Astrocyte (in vitro differentiated cells and primary cell): Measurements from ENCODE around the gene NT5C1B. TPM values are rescaled to one million over a fixed set of nuclear protein-coding genes. Genes with fewer than 3 reads are reported as not detected.

Experiments
- DNase-seq: peaks from one replicate; pipeline ENCODE4 v3.0.0-alpha.2; 2010; ENCODE audit warnings: low read depth
- FAIRE-seq: peaks from 2 replicates; lab custom pipeline; 2011; peaks lifted over from hg19 to GRCh38; lab: Jason Lieb, UNC
- H2AFZ ChIP-seq: 2 replicates; pipeline ENCODE4 v1.6.0; 2012; ENCODE audit warnings: low read depth, low read length, inconsistent platforms
- H3K27ac ChIP-seq: 2 replicates; pipeline ENCODE4 v1.5.1; 2011; ENCODE audit warnings: low read depth, low read length, inconsistent platforms
- H3K27me3 ChIP-seq: 2 replicates; pipeline ENCODE4 v1.6.0; 2011; ENCODE audit warnings: low read length, inconsistent platforms; ENCODE audit not compliant: insufficient read depth
- H3K36me3 ChIP-seq: 2 replicates; pipeline ENCODE4 v1.5.1; 2011; ENCODE audit warnings: low read length, inconsistent platforms; ENCODE audit not compliant: insufficient read depth
- H3K4me1 ChIP-seq: 2 replicates; pipeline ENCODE4 v1.5.1; 2011; ENCODE audit warnings: low read length, inconsistent platforms; ENCODE audit not compliant: insufficient read depth
- H3K4me2 ChIP-seq: 2 replicates; pipeline ENCODE4 v1.6.0; 2012; ENCODE audit warnings: low read length, inconsistent platforms
- H3K4me3 ChIP-seq: 2 replicates; pipeline ENCODE4 v1.5.1; 2011; ENCODE audit warnings: low read depth, mild to moderate bottlenecking, low read length, inconsistent platforms; ENCODE audit not compliant: insufficient read depth
- H3K79me2 ChIP-seq: 2 replicates; pipeline ENCODE4 v1.6.0; 2012; ENCODE audit warnings: mild to moderate bottlenecking, low read length, inconsistent platforms; ENCODE audit not compliant: insufficient read depth
- H3K9ac ChIP-seq: 2 replicates; pipeline ENCODE4 v1.6.0; 2012; ENCODE audit warnings: mild to moderate bottlenecking, low read length, inconsistent platforms
- H3K9me3 ChIP-seq: 2 replicates; pipeline ENCODE4 v1.5.1; 2012; ENCODE audit warnings: low read depth, mild to moderate bottlenecking, low read length, inconsistent platforms; ENCODE audit not compliant: insufficient read depth
- H4K20me1 ChIP-seq: 2 replicates; pipeline ENCODE4 v1.6.0; 2012; ENCODE audit warnings: low read length, inconsistent platforms; ENCODE audit not compliant: insufficient read depth
- H3K27ac Mint-ChIP-seq: one replicate; pipeline ENCODE4 v1.8.0; 2021; ENCODE audit warnings: mild to moderate bottlenecking, mixed read lengths; ENCODE audit not compliant: unreplicated experiment
- H3K27me3 Mint-ChIP-seq: one replicate; pipeline ENCODE4 v1.8.0; 2021; ENCODE audit warnings: low read depth, mixed read lengths; ENCODE audit not compliant: unreplicated experiment
- H3K36me3 Mint-ChIP-seq: one replicate; pipeline ENCODE4 v1.8.0; 2021; ENCODE audit warnings: low read depth, mixed read lengths; ENCODE audit not compliant: unreplicated experiment
- H3K4me1 Mint-ChIP-seq: one replicate; pipeline ENCODE4 v1.8.0; 2021; ENCODE audit warnings: low read depth, mixed read lengths; ENCODE audit not compliant: unreplicated experiment
- H3K4me3 Mint-ChIP-seq: one replicate; pipeline ENCODE4 v1.8.0; 2021; ENCODE audit warnings: mild to moderate bottlenecking, moderate library complexity, mixed read lengths; ENCODE audit not compliant: unreplicated experiment
- H3K9me3 Mint-ChIP-seq: one replicate; pipeline ENCODE4 v1.8.0; 2021; ENCODE audit warnings: mild to moderate bottlenecking, mixed read lengths; ENCODE audit not compliant: unreplicated experiment
- EZH2 ChIP-seq: IDR thresholded peaks from 2 replicates; pipeline ENCODE4 v1.6.1; 2012; ENCODE audit warnings: mild to moderate bottlenecking, low read length, inconsistent platforms; ENCODE audit not compliant: insufficient read depth
- total RNA-seq: library from RNA; stranded (reverse); gene quantifications from 2 replicates; pipeline ENCODE4 v1.2.1, GENCODE V29; 2021
- TF ChIP-seq, protein P1 (sequence below): IDR thresholded peaks from 2 replicates; pipeline ENCODE4 v1.5.1; 2011; ENCODE audit warnings: low read depth, mild to moderate bottlenecking, inconsistent platforms, low read length, moderate library complexity; ENCODE audit not compliant: insufficient read depth

Gene NT5C1B
- total RNA-seq, 1 donor from 2014 or later: not detected

GRCh38 chr2:18584608-18584954 lies 4.8 kb downstream of the NT5C1B start:
- H3K4me3 ChIP-seq: no peak overlapping the region
- H3K27me3 ChIP-seq: no peaks in the 10 kb centered on the region
- Mint-ChIP-seq H3K27ac (no peak overlapping the region), H3K9me3 (peaks cover 4% of the 10 kb centered on the region), H3K36me3 (no peaks in the 10 kb centered on the region), H3K27me3 (no peaks in the 10 kb centered on the region), H3K4me3 (no peak overlapping the region), H3K4me1 (no peaks in the 10 kb centered on the region)
- H3K9ac ChIP-seq: no peak overlapping the region
- no peak overlapping the region for H3K27ac ChIP-seq
- no peaks in the 10 kb centered on the region for H3K79me2 ChIP-seq
- TF ChIP-seq, protein P1, sequence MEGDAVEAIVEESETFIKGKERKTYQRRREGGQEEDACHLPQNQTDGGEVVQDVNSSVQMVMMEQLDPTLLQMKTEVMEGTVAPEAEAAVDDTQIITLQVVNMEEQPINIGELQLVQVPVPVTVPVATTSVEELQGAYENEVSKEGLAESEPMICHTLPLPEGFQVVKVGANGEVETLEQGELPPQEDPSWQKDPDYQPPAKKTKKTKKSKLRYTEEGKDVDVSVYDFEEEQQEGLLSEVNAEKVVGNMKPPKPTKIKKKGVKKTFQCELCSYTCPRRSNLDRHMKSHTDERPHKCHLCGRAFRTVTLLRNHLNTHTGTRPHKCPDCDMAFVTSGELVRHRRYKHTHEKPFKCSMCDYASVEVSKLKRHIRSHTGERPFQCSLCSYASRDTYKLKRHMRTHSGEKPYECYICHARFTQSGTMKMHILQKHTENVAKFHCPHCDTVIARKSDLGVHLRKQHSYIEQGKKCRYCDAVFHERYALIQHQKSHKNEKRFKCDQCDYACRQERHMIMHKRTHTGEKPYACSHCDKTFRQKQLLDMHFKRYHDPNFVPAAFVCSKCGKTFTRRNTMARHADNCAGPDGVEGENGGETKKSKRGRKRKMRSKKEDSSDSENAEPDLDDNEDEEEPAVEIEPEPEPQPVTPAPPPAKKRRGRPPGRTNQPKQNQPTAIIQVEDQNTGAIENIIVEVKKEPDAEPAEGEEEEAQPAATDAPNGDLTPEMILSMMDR: no peak
- TF ChIP-seq EZH2: no peak
- no peak overlapping the region for H2AFZ ChIP-seq
- no peaks in the 10 kb centered on the region for H3K9me3 ChIP-seq
- H4K20me1 ChIP-seq: no peaks in the 10 kb centered on the region
- no peaks in the 10 kb centered on the region for H3K4me1 ChIP-seq
- FAIRE-seq (no peak), DNase-seq (no peak)
- H3K36me3 ChIP-seq: no peaks in the 10 kb centered on the region
- H3K4me2 ChIP-seq: no peak overlapping the region

DNA sequence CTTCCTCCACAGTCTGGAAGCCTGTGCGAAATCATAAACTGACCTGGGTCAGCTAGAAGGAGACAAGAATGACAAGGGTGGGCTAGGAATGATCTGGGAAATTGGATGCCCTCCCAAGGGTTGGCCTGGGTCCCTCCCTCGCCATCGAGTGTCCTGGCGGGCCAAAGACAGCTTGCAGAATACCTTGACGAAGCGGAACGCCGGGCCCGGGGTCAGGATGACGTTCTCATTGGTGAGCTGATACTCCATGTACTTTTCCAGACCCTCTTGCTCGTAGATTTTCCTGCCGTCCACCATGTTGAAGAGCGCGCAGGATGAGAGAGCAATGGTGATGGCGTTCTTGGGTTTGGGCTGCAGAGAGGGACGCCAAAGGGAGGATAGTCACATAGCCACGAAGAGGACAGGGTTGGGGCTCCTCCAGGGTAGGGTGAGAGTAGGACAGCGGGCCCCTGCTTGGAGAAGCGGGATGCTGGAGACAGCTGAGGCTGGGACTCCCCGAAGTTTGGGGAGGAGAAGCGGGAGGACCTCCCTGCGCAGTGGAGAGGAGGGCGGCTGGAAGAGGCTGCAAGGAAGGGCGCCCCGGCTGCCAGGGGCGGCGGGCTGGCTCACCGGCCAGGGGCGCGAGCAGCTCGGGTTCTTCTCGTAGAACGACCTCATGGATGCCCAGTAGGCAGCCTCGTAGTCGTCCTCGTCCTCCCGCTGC lies 5.3 kb downstream of the NT5C1B start:
- no peaks in the 10 kb centered on the region for H3K36me3 ChIP-seq
- no peaks in the 10 kb centered on the region for H3K9me3 ChIP-seq
- Mint-ChIP-seq H3K4me3 (no peak overlapping the region), H3K27me3 (no peaks in the 10 kb centered on the region), H3K4me1 (no peaks in the 10 kb centered on the region), H3K9me3 (peaks cover 9% of the 10 kb centered on the region), H3K27ac (no peak overlapping the region), H3K36me3 (no peaks in the 10 kb centered on the region)
- H4K20me1 ChIP-seq: no peaks in the 10 kb centered on the region
- FAIRE-seq (no peak), DNase-seq (no peak)
- no peak overlapping the region for H3K27ac ChIP-seq
- no peaks in the 10 kb centered on the region for H3K79me2 ChIP-seq
- H3K27me3 ChIP-seq: no peaks in the 10 kb centered on the region
- H3K4me2 ChIP-seq: no peak overlapping the region
- H3K4me3 ChIP-seq: no peak overlapping the region
- no peak overlapping the region for H3K9ac ChIP-seq
- H3K4me1 ChIP-seq: no peaks in the 10 kb centered on the region
- TF ChIP-seq, protein P1: no peak
- TF ChIP-seq EZH2: no peak
- H2AFZ ChIP-seq: no peak overlapping the region

GRCh38 chr2:18580606-18581005 lies 8.8 kb downstream of the NT5C1B start:
- DNase-seq (no peak), FAIRE-seq (no peak)
- Histone ChIP-seq H3K36me3 (no peaks in the 10 kb centered on the region), H3K27ac (no peak overlapping the region), H3K27me3 (no peaks in the 10 kb centered on the region), H4K20me1 (no peaks in the 10 kb centered on the region), H3K4me2 (no peak overlapping the region), H3K4me1 (no peaks in the 10 kb centered on the region), H3K4me3 (no peak overlapping the region), H3K79me2 (no peaks in the 10 kb centered on the region), H3K9me3 (no peaks in the 10 kb centered on the region), H2AFZ (no peak overlapping the region), H3K9ac (no peak overlapping the region)
- peaks cover 13% of the 10 kb centered on the region for H3K9me3 Mint-ChIP-seq
- H3K4me3 Mint-ChIP-seq: no peak overlapping the region
- H3K27ac Mint-ChIP-seq: no peak overlapping the region
- no peaks in the 10 kb centered on the region for H3K4me1 Mint-ChIP-seq
- no peak for TF ChIP-seq EZH2
- TF ChIP-seq, protein P1: no peak
- H3K27me3 Mint-ChIP-seq: no peaks in the 10 kb centered on the region
- no peaks in the 10 kb centered on the region for H3K36me3 Mint-ChIP-seq
